K562 (cell line): ENCODE measurements around the gene PDE4D. TPM values are rescaled to one million over a fixed set of nuclear protein-coding genes. Genes with fewer than 3 reads are reported as not detected.

Experiments used
- ATAC-seq: fragments of 200-7000 bp; cut with Tn5 transposase; 3 replicates; pipeline ENCODE4 v1.9.1; 2020; ENCODE audit warnings: moderate library complexity
- BruUV-seq: library from RNA; stranded (reverse); fragments of 400-500 nt; replicated peaks from 2 replicates; lab custom pipeline; 2021; lab: Mats Ljungman, UMichigan
- CTCF ChIA-PET: fragments of 300-600 bp; formaldehyde crosslinking; extraction: SDS; loops from one replicate; lab custom pipeline; 2021; ENCODE audit warnings: low intra/inter-chr PET ratio; lab: Yijun Ruan, JAX
- POLR2A ChIA-PET: fragments of 300-600, 350-650 bp; sonication (Branson Sonifier 250); formaldehyde crosslinking; extraction: SDS; loops from one replicate; lab custom pipeline; 2021; ENCODE audit warnings: antibody characterized with exemption, inconsistent platforms; lab: Yijun Ruan, JAX
- DNase-seq, 4 experiments: peaks; one replicate each; pipeline versions ENCODE4 v3.0.0 to v3.0.0-alpha.2; 2011 to 2018; ENCODE audit warnings: low spot score in 3 of 4, mixed read lengths in 3 of 4; ENCODE audit errors: extremely low read depth in 1 of 4
- FAIRE-seq: peaks from 2 replicates; lab custom pipeline; 2011; peaks lifted over from hg19 to GRCh38; lab: Jason Lieb, UNC
- H2AFZ ChIP-seq: 2 replicates; pipeline ENCODE4 v1.6.0; 2011; ENCODE audit warnings: low read depth, low read length, control low read depth, inconsistent platforms
- H3K27ac ChIP-seq: fragments of 200-600 bp; 3 replicates; pipeline ENCODE4 v1.8.0; 2011; ENCODE audit warnings: low read depth, mild to moderate bottlenecking, control low read depth, inconsistent platforms, low read length, moderate library complexity, mixed read lengths; ENCODE audit errors: extremely low read depth
- H3K27me3 ChIP-seq, 2 experiments: fragments of 300-600 bp in 1 of 2; 2 replicates in 1 of 2; 3 replicates in 1 of 2; pipeline versions ENCODE4 v1.6.0 to v1.8.0; 2011; ENCODE audit warnings: inconsistent platforms in 2 of 2, low read length in 2 of 2, mild to moderate bottlenecking in 1 of 2, mixed read lengths in 1 of 2, moderate library complexity in 1 of 2; ENCODE audit not compliant: control insufficient read depth in 2 of 2, insufficient read depth in 2 of 2
- H3K36me3 ChIP-seq: fragments of 300-600 bp; 3 replicates; pipeline ENCODE4 v1.8.0; 2011; ENCODE audit warnings: mild to moderate bottlenecking, low read length, inconsistent platforms; ENCODE audit not compliant: control insufficient read depth, insufficient read depth
- H3K4me1 ChIP-seq, 2 experiments: fragments of 200-600 bp in 1 of 2; replicated peaks in 1 of 2; 2 replicates in 1 of 2; 3 replicates in 1 of 2; pipeline versions ENCODE4 v1.5.1 to v1.8.0; 2011; ENCODE audit warnings: inconsistent platforms in 2 of 2, low read length in 2 of 2, mild to moderate bottlenecking in 1 of 2, mixed read lengths in 1 of 2, moderate library complexity in 1 of 2; ENCODE audit not compliant: control insufficient read depth in 2 of 2, insufficient read depth in 2 of 2
- H3K4me2 ChIP-seq: 2 replicates; pipeline ENCODE4 v1.6.1; 2011; ENCODE audit warnings: low read length, control low read depth, inconsistent platforms, mixed read lengths; ENCODE audit not compliant: insufficient read depth
- H3K4me3 ChIP-seq: fragments of 200-600 bp; sonication (generic), shearing (Covaris generic); 2 replicates; pipeline ENCODE4 v1.5.1; 2016; ENCODE audit warnings: control low read depth, inconsistent platforms
- H3K79me2 ChIP-seq: fragments of 200-600 bp; 3 replicates; pipeline ENCODE4 v1.8.0; 2011; ENCODE audit warnings: low read length, inconsistent platforms; ENCODE audit not compliant: control insufficient read depth, insufficient read depth
- H3K9ac ChIP-seq, 2 experiments: 2 replicates each; pipeline versions ENCODE4 v1.6.0 to v1.6.1; 2011; ENCODE audit warnings: low read depth in 2 of 2, low read length in 2 of 2, control low read depth in 1 of 2, inconsistent platforms in 1 of 2, mild to moderate bottlenecking in 1 of 2, mixed read lengths in 1 of 2; ENCODE audit not compliant: insufficient read depth in 1 of 2
- H3K9me1 ChIP-seq: one replicate; pipeline ENCODE4 v1.6.0; 2011; ENCODE audit warnings: inconsistent platforms, mild to moderate bottlenecking, low read length, moderate library complexity; ENCODE audit not compliant: control insufficient read depth, insufficient read depth
- H3K9me3 ChIP-seq: replicated peaks from 2 replicates; pipeline ENCODE4 v1.5.1; 2011; ENCODE audit warnings: low read depth, low read length, inconsistent platforms; ENCODE audit not compliant: control insufficient read depth, insufficient read depth
- H4K20me1 ChIP-seq: replicated peaks from 2 replicates; pipeline ENCODE4 v1.6.1; 2011; ENCODE audit warnings: low read length, inconsistent platforms, mixed read lengths; ENCODE audit not compliant: control insufficient read depth, insufficient read depth
- ESRRB ChIP-seq: fragments of 250-450 bp; sonication (Bioruptor Pico); IDR thresholded peaks from 2 replicates; pipeline ENCODE4 v1.5.0; 2020; ENCODE audit warnings: mild to moderate bottlenecking, moderate library complexity, borderline replicate concordance
- ETV5 ChIP-seq: sonication (generic); formaldehyde crosslinking; IDR thresholded peaks from 2 replicates; pipeline ENCODE4 v1.4.0; 2020; ENCODE audit warnings: low read depth, mild to moderate bottlenecking, missing genetic modification reagents
- HDAC8 ChIP-seq: fragments of 450-650 bp; IDR thresholded peaks from 2 replicates; pipeline ENCODE4 v1.6.1; 2016; ENCODE audit warnings: mild to moderate bottlenecking, missing genetic modification characterization, moderate library complexity, missing compliant biosample characterization
- MAFF ChIP-seq: IDR thresholded peaks from 2 replicates; pipeline ENCODE4 v1.6.1; 2012; ENCODE audit warnings: low read length, improper control_type of control experiment
- PYGO2 ChIP-seq: fragments of 450-650 bp; IDR thresholded peaks from 2 replicates; pipeline ENCODE4 v1.6.1; 2016; ENCODE audit warnings: mild to moderate bottlenecking, missing genetic modification characterization, moderate library complexity, missing compliant biosample characterization
- SIX5 ChIP-seq, 2 experiments: IDR thresholded peaks; 2 replicates each; pipeline ENCODE4 v1.6.1; 2011; ENCODE audit warnings: low read length in 2 of 2, borderline replicate concordance in 1 of 2, low read depth in 1 of 2, mild to moderate bottlenecking in 1 of 2, moderate library complexity in 1 of 2; ENCODE audit not compliant: insufficient read depth in 1 of 2
- TCF7 ChIP-seq: sonication (generic); IDR thresholded peaks from 2 replicates; pipeline ENCODE4 v1.6.1; 2016; ENCODE audit warnings: antibody characterized with exemption, borderline replicate concordance
- WGBS: fragments of 100-300 bp; shearing (Covaris generic); methylation state at CpG from one replicate; pipeline ENCODE4 v1.1.6; 2016; ENCODE audit warnings: low coverage, mixed read lengths; ENCODE audit not compliant: insufficient coverage; ENCODE audit errors: missing lambda C conversion rate; 5-methylcytosine and 5-hydroxymethylcytosine counted together
- in situ Hi-C: fragments of 300-500 bp; cut with MboI; formaldehyde crosslinking; loops from 4 replicates; pipeline ENCODE4 v1.15.0; 2018; ENCODE audit warnings: inconsistent platforms, mixed read lengths
- intact Hi-C: fragments of 100-400 bp; cut with micrococcal nuclease; formaldehyde crosslinking; loops from 2 replicates; pipeline ENCODE4 v1.14.2; 2022
- polyA plus RNA-seq, 8 experiments: library from polyadenylated mRNA; depleted of rRNA in 4 of 8; stranded (reverse) in 5 of 8; unstranded in 3 of 8; fragments of >200 nt; fragmentation: Nextera tagmentation in 2 of 8; fragmentation: Illumina TruSeq in 1 of 8; extraction: Ambion mirVana in 2 of 8; extraction: Trizol in 1 of 8; gene quantifications; 2 replicates each; pipeline versions ENCODE4 v1.2.1 to v1.2.3, GENCODE V29; 2011 to 2014; ENCODE audit warnings: inconsistent platforms in 1 of 8, missing spikeins in 1 of 8
- total RNA-seq, 7 experiments: library from RNA; depleted of rRNA in 6 of 7; stranded (reverse); fragments of >200 nt in 6 of 7; fragmentation: Illumina TruSeq in 2 of 7; extraction: Trizol in 2 of 7; gene quantifications; 2 replicates each; pipeline versions ENCODE4 v1.2.1 to v1.2.3, GENCODE V29; 2011 to 2021; ENCODE audit warnings: low replicate concordance in 1 of 7
- TF ChIP-seq, protein P1 (sequence below), 2 experiments: IDR thresholded peaks; 2 replicates each; pipeline ENCODE4 v1.6.1; 2011; ENCODE audit warnings: borderline replicate concordance in 1 of 2, control low read depth in 1 of 2, low read depth in 1 of 2, low read length in 1 of 2, mild to moderate bottlenecking in 1 of 2, mixed read lengths in 1 of 2, moderate library complexity in 1 of 2; ENCODE audit not compliant: insufficient read depth in 1 of 2, insufficient read length in 1 of 2, poor library complexity in 1 of 2, severe bottlenecking in 1 of 2; ENCODE audit errors: extremely low read depth in 1 of 2
- TF ChIP-seq, protein P2 (sequence below): sonication (generic); formaldehyde crosslinking; IDR thresholded peaks from 2 replicates; pipeline ENCODE4 v1.4.0; 2020; ENCODE audit warnings: mild to moderate bottlenecking, missing genetic modification reagents

The PDE4D gene
- total and polyA plus RNA-seq, 9 of the 15 experiments (the other 6 are each of a cell fraction or from before 2014, with no cell fraction given): 0.04 to 0.46 (median 0.13) TPM

DNA sequence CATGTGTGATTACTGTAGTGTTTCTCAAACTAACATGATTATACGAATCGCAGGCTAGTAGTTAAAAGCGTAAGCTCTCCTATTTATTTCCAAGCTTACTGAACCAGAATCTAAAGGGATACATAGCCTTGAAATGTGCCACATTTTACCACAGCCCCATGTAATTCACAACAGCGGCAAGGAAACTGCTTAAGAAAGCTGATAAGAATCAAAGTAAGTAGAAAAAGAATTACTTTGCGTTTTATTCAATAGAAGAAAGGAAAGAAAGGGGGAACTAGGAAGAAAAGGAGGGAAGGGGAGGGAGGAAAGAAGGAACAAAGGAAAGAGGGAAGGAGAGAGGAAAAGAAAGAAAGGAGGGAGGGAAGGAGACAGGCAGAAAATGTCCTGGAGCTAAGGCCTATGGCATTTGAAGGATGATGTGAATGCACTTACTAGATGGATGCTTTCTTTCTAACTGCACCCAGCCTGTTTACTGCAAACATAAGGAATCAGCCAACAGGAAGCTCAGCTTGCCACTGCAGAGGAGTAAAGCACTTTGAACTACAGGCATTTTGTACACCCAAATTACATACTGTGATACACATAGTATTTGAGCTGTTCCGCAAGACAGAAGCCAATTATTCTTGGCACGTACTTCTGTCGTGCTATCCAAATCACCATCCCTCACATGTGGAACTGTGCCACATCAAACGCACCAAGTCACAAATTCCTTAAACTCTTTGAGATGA lies 789.0 kb downstream of the PDE4D start:
- ChIA-PET CTCF (no interaction called here), POLR2A (no interaction called here)
- H3K36me3 ChIP-seq: no peaks in the 10 kb centered on the region
- H3K4me1 ChIP-seq: no peaks in the 10 kb centered on the region
- H3K4me2 ChIP-seq: no peak overlapping the region
- in situ Hi-C loops (no loop called here), intact Hi-C loops (no loop called here)
- under 1% methylated on average over 8 of the region's 9 CpGs for WGBS
- H3K9me1 ChIP-seq: no peaks in the 10 kb centered on the region
- no TSS peak for BruUV-seq
- H3K27ac ChIP-seq: no peak overlapping the region
- H3K79me2 ChIP-seq: no peaks in the 10 kb centered on the region
- no peaks in the 10 kb centered on the region for H3K27me3 ChIP-seq
- DNase-seq: no peak
- no peaks in the 10 kb centered on the region for H4K20me1 ChIP-seq
- H2AFZ ChIP-seq: no peak overlapping the region
- no peak overlapping the region for H3K4me3 ChIP-seq
- no peak overlapping the region for H3K9ac ChIP-seq
- no peaks in the 10 kb centered on the region for H3K9me3 ChIP-seq
- TF ChIP-seq MAFF (no peak), TCF7 (no peak), SIX5 (IDR thresholded peaks at IDR 0.05; ENCODE audit: borderline replicate concordance in 1 of 2, insufficient read depth in 1 of 2, low read depth in 1 of 2, low read length in 2 of 2) (no peak), ESRRB (CRISPR knock-in tag) (no peak), HDAC8 (tag) (no peak), PYGO2 (tag) (no peak), ETV5 (CRISPR knock-in tag) (no peak)
- TF ChIP-seq, protein P1, sequence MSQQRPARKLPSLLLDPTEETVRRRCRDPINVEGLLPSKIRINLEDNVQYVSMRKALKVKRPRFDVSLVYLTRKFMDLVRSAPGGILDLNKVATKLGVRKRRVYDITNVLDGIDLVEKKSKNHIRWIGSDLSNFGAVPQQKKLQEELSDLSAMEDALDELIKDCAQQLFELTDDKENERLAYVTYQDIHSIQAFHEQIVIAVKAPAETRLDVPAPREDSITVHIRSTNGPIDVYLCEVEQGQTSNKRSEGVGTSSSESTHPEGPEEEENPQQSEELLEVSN (IDR thresholded peaks at IDR 0.05; ENCODE audit: borderline replicate concordance in 1 of 2, extremely low read depth in 1 of 2, insufficient read depth in 1 of 2, insufficient read length in 1 of 2, low read depth in 1 of 2, low read length in 1 of 2, poor library complexity in 1 of 2, severe bottlenecking in 1 of 2): no peak
- TF ChIP-seq, protein P2, sequence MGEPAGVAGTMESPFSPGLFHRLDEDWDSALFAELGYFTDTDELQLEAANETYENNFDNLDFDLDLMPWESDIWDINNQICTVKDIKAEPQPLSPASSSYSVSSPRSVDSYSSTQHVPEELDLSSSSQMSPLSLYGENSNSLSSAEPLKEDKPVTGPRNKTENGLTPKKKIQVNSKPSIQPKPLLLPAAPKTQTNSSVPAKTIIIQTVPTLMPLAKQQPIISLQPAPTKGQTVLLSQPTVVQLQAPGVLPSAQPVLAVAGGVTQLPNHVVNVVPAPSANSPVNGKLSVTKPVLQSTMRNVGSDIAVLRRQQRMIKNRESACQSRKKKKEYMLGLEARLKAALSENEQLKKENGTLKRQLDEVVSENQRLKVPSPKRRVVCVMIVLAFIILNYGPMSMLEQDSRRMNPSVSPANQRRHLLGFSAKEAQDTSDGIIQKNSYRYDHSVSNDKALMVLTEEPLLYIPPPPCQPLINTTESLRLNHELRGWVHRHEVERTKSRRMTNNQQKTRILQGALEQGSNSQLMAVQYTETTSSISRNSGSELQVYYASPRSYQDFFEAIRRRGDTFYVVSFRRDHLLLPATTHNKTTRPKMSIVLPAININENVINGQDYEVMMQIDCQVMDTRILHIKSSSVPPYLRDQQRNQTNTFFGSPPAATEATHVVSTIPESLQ: no peak
- no peak for ATAC-seq
- no peak for FAIRE-seq
